Activated naive CD8-positive, alpha-beta T cell treated with anti-CD3 and anti-CD28 coated beads, Interleukin-2, amount 50 U/mL, for 16 hours (primary cell): ENCODE measurements around the gene RAI14.

Experiments used
- DNase-seq: peaks from one replicate; pipeline ENCODE4 v3.0.0-alpha.2; 2020; ENCODE audit warnings: low read depth, low spot score

Gene RAI14

GRCh38 chr5:34639852-34640626, 16.1 kb upstream of the RAI14 start:
- DNase-seq, result no peak

GRCh38 chr5:34648039-34648839, 7.9 kb upstream of the RAI14 start:
- no peak for DNase-seq

GRCh38 chr5:34648840-34649158, 7.3 kb upstream of the RAI14 start:
- no peak for DNase-seq

GRCh38 chr5:34651791-34652190, 4.3 kb upstream of the RAI14 start:
- no peak for DNase-seq

GRCh38 chr5:34652466-34652865, 3.7 kb upstream of the RAI14 start:
- DNase-seq, result no peak

GRCh38 chr5:34652914-34653313, 3.2 kb upstream of the RAI14 start:
- DNase-seq, result no peak

- no peak for DNase-seq
These were observed 2.4 kb upstream of the RAI14 start for GRCh38 chr5:34653708-34654107.

GRCh38 chr5:34655354-34655991, 655 bp upstream of the RAI14 start:
- no peak for DNase-seq

GRCh38 chr5:34656700-34657273, 659 bp downstream of the RAI14 start:
- no peak for DNase-seq

GRCh38 chr5:34657274-34657921, 1.3 kb downstream of the RAI14 start:
- no peak for DNase-seq

- no peak for DNase-seq
These were observed 1.9 kb downstream of the RAI14 start for GRCh38 chr5:34657988-34658387.

GRCh38 chr5:34659168-34659567, 3.0 kb downstream of the RAI14 start:
- no peak for DNase-seq

GRCh38 chr5:34660444-34660843, 4.3 kb downstream of the RAI14 start:
- DNase-seq, result no peak

GRCh38 chr5:34663771-34664496, 7.8 kb downstream of the RAI14 start:
- DNase-seq, result no peak

GRCh38 chr5:34666392-34667080, 10.4 kb downstream of the RAI14 start:
- no peak for DNase-seq

- DNase-seq, result no peak
These were observed 11.6 kb downstream of the RAI14 start for GRCh38 chr5:34667705-34668104.

GRCh38 chr5:34669931-34670516, 13.9 kb downstream of the RAI14 start:
- no peak for DNase-seq

- no peak for DNase-seq
These were observed 16.1 kb downstream of the RAI14 start for GRCh38 chr5:34672196-34672595.

- no peak for DNase-seq
These were observed 17.5 kb downstream of the RAI14 start for GRCh38 chr5:34673463-34674125.

GRCh38 chr5:34674187-34674586, 18.1 kb downstream of the RAI14 start:
- no peak for DNase-seq
